Stimulated activated naive CD8-positive, alpha-beta T cell treated with anti-CD3 and anti-CD28 coated beads, Interleukin-15, Interleukin-2, amounts not matched to agents 100 U/mL and 50 U/mL, for 24 hours (primary cell): ENCODE results near the gene BBIP1.
"Not testable (repeated sequence)": the region's sequence is repeated elsewhere in the genome, so short reads cannot be mapped to it uniquely, and the experiment has no call there.

Experiments used
- ATAC-seq: fragments of 150-1000 bp; cut with Tn5 transposase; one replicate; pipeline ENCODE4 v1.10.0; 2021
- DNase-seq: peaks from one replicate; pipeline ENCODE4 v3.0.0; 2021

The BBIP1 gene

DNA sequence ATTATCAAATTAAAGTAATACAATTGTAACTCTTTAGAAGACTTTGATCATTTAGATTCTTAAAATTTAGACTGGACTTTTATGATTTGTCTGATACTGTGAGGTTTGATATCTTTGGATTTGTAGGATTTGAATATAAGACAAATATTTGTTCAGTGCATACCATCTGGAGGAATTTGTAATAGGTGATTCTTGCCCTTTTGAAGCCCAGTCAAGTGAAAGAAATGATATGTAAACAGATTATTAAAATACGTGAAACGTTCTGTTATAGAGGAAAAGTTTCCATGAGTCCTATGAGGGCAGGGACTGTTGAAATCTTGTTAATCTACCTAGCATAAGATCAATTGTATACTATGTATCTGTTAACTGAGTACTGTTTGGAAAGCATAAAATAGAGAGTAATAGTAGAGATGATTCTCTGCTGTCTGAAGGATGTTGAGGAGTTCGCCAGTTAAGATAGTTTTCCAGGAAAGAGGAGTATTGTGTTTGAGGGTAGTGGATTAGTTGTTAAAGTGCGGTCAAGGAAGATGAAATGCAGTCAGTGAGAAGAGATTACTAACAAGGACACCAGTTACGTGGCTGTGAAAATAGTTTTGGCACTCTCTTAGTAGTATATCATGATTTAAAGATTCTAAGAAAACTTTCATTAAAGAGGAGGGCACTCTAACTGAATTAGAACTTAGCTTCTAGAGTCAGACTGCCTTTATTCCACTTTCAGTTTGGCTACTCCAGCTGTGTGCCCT, 32.9 kb downstream of the BBIP1 start:
- DNase-seq (no peak), ATAC-seq (no peak)

DNA sequence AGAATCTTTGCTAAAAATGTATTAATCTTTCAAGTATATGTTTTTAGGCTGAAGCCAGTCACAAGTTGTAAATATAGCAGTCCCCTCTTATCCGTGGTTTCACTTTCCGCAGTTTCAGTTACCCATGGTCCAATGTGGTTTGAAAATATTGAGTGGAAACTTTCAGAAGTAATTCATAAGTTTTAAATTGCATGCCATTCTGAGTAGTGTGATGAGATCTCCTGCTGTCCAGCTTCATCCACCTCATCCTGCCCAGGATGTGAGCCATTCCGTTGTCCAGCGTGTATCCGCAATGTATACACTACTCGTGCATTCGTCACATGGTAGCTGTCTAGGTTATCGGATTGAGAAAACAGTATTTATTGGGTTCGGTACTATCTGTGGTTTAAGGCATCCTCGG, 35.1 kb downstream of the BBIP1 start:
- DNase-seq (no peak), ATAC-seq (peak; percentile 56)

GRCh38 chr10:110881905-110882304, 37.1 kb downstream of the BBIP1 start:
- ATAC-seq (no peak), DNase-seq (no peak)

GRCh38 chr10:110881247-110881646, 37.7 kb downstream of the BBIP1 start:
- no peak for ATAC-seq

DNA sequence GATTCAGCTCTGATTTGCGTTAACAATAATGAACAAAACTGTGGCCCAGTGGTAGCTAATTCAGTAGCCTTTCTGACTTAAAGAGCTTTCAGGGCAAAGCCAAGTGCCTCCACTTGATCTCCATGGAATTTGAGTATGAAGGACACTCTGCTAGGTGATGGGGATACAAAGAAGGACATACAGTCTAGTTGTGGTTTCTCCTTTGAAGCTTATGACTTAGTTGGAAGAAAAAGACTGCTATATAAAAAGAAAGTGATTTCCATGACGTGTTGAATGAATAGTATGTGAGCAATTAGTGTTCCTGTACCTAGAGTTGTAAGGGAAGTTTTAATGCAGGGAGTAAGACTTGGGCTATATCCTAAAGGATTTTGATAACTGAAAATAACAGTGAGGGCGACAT, 39.0 kb downstream of the BBIP1 start:
- ATAC-seq (peak; percentile 39), DNase-seq (no peak)

More at GRCh38 chr10:110881247-110881646, 37.7 kb downstream of the BBIP1 start:
- no peak for DNase-seq

DNA sequence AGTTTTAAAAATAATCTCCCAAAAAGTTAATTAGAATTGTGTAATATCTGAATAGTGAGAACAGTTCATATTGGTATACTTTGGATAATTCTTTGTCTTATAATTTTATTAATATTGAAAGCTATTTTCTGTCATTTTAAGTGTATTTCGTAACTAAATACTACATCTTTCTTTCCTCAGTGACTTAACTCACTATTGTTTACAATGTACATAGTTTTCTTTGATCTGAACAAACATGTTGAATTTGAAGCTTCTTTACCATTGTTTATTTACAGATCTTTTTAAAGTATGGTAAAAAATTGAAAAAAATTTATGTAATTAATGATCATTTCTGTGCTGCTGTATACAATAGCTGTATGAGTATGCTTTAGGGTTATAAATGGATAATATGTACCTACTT, 42.2 kb downstream of the BBIP1 start:
- no peak for ATAC-seq
- DNase-seq = no peak

DNA sequence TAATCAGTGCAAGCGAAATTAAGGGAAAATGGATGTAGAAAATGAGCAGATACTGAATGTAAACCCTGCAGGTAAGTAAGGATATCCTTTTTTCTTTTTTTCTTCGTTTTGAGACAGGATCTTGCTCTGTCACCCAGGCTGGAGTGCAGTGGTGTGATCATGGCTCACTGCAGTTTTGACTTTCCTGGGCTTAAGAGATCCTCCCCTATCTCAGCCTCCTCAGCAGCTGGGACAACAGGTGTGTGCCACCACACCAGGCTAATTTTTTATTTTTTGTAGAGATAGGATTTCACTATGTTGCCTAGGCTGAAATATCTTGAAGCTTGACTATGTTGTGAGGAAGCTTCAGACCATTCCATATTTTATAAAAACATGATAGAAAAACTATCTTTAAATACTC, 43.0 kb downstream of the BBIP1 start:
- no peak for ATAC-seq
- no peak for DNase-seq

DNA sequence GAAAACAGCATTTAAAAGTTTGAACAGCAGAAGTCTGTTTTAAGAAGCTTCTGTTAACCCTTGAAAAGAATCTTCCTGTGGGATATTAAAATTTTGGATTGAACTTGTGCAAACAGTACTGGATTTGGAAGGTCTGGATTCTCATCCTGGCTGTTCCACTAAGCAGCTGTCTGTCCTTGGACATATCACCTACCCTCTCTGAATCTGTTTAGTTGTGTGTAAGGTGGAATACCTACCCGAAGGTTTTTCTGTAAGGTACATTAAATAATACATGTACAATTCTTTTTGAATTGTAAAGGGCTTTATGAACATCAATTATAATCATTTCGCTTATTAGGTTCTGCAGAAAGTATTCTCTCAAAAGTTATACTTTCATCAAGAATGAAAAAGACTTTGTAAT, 45.0 kb downstream of the BBIP1 start:
- ATAC-seq (no peak), DNase-seq (no peak)

DNA sequence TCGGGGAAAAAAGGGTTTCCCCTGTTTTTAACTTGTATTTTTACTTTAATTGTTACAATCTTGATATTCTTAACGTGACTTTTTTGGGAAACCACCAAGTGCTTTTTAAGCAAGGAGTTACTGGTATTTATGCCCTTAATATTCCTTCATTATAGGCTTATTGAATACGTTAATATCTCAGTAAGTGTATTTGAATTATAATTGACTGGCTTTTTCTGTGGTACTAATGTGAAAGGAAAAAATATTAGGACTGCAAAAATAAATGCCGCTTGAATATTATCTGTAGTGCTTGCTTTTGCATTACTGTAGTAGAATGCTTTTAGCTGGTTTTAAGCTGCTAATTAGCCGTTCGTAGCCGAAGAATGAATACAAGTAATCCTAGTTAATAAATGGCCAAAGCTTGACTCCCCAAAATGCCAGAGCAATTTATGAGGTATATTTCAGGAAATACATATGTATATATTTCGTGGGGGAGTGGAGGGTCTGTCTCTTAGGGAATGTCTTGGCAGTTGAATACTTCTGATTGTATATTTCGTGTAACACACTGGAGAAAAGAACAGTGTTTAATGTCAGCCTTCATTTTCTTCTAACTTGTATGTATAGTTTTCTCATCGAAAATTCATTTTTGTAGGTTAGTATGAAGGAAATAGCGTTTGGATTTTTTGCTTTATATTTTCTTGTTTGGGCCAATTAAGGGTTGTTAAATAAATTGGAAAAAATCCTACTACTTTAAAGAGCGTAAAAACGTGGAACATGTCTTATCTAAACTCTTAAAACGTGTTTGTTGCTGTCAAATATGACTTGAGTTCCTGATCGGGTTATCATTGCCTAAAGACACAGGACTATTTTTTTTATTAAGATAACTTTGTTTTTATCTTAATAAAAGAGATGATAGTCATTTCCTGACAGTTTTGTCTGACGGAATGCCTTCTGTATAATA, 45.7 kb downstream of the BBIP1 start:
- ATAC-seq = no peak
- no peak for DNase-seq

GRCh38 chr10:110872145-110872983, 46.6 kb downstream of the BBIP1 start:
- ATAC-seq (peak; percentile 84), DNase-seq (peak; percentile 79)

GRCh38 chr10:110871298-110872084, 47.5 kb downstream of the BBIP1 start, which contains the start of gene PDCD4:
Gene PDCD4, plus strand, starts transcription at chr10:110871928. Its CDS starts 4,100 bp downstream, at chr10:110876028.
- peak; percentile 81 for ATAC-seq
- peak; percentile 99 for DNase-seq

- no peak for DNase-seq
- ATAC-seq = no peak
These were observed 48.1 kb downstream of the BBIP1 start for GRCh38 chr10:110870823-110871297.

GRCh38 chr10:110868981-110869380, 50.0 kb downstream of the BBIP1 start:
- DNase-seq (peak; percentile 34), ATAC-seq (no peak)

GRCh38 chr10:110867807-110868465, 51.0 kb downstream of the BBIP1 start:
- DNase-seq (no peak), ATAC-seq (no peak)

- not testable (repeated sequence) for ATAC-seq, DNase-seq
These were observed 51.8 kb downstream of the BBIP1 start for GRCh38 chr10:110867011-110867806.

- DNase-seq (no peak), ATAC-seq (peak; percentile 7)
These were observed 53.0 kb downstream of the BBIP1 start for GRCh38 chr10:110865809-110866482.

GRCh38 chr10:110865186-110865808, 53.7 kb downstream of the BBIP1 start:
- ATAC-seq (peak; percentile 20), DNase-seq (no peak)

GRCh38 chr10:110864662-110865140, 54.3 kb downstream of the BBIP1 start:
- ATAC-seq (peak; percentile 59), DNase-seq (no peak)

GRCh38 chr10:110863956-110864355, 55.0 kb downstream of the BBIP1 start:
- ATAC-seq = no peak
- no peak for DNase-seq
